ENCODE data around the gene SLC39A11.

The SLC39A11 gene

DNA sequence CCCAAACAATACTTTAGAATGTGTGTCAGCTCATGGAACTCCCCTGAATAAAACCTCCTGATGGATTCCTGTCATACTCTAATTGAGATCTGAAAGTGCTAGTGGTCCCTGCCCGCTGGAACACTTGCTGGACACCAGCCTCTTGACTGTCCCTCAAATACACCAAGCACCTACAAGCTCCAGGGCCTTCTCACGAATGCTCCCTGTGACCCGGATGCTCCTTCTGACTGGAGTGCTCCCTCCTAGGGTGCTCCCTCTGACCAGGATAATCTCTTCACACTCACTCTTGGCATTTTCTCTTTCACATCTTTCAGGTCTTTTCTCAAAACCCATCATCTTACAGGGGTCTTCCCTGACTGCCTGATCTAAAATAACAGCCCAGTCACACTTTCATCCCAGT lies 205.9 kb downstream of the SLC39A11 start:
- TF ChIP-seq, protein P1, sequence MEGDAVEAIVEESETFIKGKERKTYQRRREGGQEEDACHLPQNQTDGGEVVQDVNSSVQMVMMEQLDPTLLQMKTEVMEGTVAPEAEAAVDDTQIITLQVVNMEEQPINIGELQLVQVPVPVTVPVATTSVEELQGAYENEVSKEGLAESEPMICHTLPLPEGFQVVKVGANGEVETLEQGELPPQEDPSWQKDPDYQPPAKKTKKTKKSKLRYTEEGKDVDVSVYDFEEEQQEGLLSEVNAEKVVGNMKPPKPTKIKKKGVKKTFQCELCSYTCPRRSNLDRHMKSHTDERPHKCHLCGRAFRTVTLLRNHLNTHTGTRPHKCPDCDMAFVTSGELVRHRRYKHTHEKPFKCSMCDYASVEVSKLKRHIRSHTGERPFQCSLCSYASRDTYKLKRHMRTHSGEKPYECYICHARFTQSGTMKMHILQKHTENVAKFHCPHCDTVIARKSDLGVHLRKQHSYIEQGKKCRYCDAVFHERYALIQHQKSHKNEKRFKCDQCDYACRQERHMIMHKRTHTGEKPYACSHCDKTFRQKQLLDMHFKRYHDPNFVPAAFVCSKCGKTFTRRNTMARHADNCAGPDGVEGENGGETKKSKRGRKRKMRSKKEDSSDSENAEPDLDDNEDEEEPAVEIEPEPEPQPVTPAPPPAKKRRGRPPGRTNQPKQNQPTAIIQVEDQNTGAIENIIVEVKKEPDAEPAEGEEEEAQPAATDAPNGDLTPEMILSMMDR (IDR thresholded peaks at IDR 0.05; ENCODE audit: insufficient read depth, low read length, poor library complexity, severe bottlenecking): no peak
- no peaks in the 10 kb centered on the region for H3K27me3 ChIP-seq (replicated peaks; ENCODE audit: control insufficient read depth, insufficient read depth, low read length)
- DNase-seq (ENCODE audit: extremely low read depth, insufficient read length): no peak
- H3K36me3 ChIP-seq (ENCODE audit: control insufficient read depth, insufficient read depth, low read length): peaks cover 1% of the 10 kb centered on the region; the same call in 1 of the 2 replicates
- no peak overlapping the region for H3K4me3 ChIP-seq (replicated peaks; ENCODE audit: low read depth, low read length)

DNA sequence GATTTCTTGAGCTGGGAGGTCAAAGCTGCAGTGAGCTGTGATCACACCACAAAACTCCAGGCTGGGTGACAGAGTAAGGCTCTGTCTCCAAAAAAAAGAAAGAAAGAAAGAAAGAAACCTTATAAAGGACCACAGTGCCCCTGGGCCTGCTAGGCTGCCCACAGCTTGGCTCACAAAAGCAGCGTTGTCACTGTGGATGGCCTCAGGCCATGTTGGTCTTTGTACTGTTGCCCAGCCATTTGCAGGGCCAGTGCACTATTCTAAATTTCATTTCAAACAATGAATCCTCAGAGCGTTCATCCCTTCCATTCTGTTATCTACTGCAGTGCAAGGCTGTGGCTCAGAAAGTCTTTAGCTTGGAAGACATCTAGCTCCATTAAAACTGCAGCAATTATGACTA lies 208.4 kb downstream of the SLC39A11 start:
- H3K36me3 ChIP-seq (ENCODE audit: control insufficient read depth, insufficient read depth, low read length): peaks cover 1% of the 10 kb centered on the region; the same call in 1 of the 2 replicates

DNA sequence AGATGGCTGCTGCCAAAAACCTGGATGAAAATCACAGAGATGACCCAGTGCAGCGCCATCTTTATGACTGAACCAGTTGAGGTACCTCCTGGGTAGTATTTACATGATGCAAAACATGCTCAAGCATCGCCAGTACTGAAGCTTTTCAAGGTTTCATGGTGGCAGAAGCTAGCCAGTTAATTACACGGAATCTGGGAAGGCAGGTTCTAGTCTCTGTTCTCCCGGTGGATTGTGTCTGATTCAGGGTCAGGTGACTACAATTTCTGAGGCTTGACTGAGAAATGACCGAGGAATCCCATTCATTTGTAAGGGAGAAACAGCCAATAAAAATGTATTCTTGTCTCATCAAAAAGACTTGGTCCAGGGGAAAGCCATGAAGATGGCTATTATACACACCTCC lies 209.1 kb downstream of the SLC39A11 start:
- DNase-seq (ENCODE audit: extremely low read depth, insufficient read length): no peak
- Histone ChIP-seq H3K4me3 (replicated peaks; ENCODE audit: low read depth, low read length) (no peak overlapping the region), H3K36me3 (ENCODE audit: control insufficient read depth, insufficient read depth, low read length) (peaks cover 1% of the 10 kb centered on the region; the same call in 1 of the 2 replicates), H3K27me3 (replicated peaks; ENCODE audit: control insufficient read depth, insufficient read depth, low read length) (no peaks in the 10 kb centered on the region)
- TF ChIP-seq, protein P1 (IDR thresholded peaks at IDR 0.05; ENCODE audit: insufficient read depth, low read length, poor library complexity, severe bottlenecking): no peak

More for the DNA sequence above, 208.4 kb downstream of the SLC39A11 start:
- Histone ChIP-seq H3K27me3 (replicated peaks; ENCODE audit: control insufficient read depth, insufficient read depth, low read length) (no peaks in the 10 kb centered on the region), H3K4me3 (replicated peaks; ENCODE audit: low read depth, low read length) (no peak overlapping the region)
- no peak for DNase-seq (ENCODE audit: extremely low read depth, insufficient read length)
- TF ChIP-seq, protein P1 (IDR thresholded peaks at IDR 0.05; ENCODE audit: insufficient read depth, low read length, poor library complexity, severe bottlenecking): no peak

DNA sequence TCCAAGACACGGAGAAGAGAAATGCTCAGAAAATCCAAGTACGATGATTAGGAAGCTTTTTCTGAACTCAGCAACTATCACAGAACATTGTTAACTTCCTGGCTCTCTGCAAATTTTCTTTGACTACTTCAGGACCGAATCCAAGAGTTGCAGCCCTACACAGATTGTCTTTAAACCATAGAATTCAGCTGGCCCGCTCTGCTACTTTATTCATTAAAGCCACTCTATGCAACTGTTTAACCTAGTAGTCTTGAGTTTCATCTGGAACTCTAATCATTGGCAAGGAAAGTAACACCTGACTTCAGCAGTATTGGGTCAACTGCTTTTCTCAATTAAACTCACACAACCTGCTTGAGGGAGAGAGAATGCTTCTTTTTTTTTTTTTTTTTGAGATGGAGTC lies 210.1 kb downstream of the SLC39A11 start:
- no peak overlapping the region for H3K4me3 ChIP-seq (replicated peaks; ENCODE audit: low read depth, low read length)
- TF ChIP-seq, protein P1 (IDR thresholded peaks at IDR 0.05; ENCODE audit: insufficient read depth, low read length, poor library complexity, severe bottlenecking): no peak
- H3K27me3 ChIP-seq (replicated peaks; ENCODE audit: control insufficient read depth, insufficient read depth, low read length): no peaks in the 10 kb centered on the region
- peaks cover 1% of the 10 kb centered on the region; the same call in 1 of the 2 replicates for H3K36me3 ChIP-seq (ENCODE audit: control insufficient read depth, insufficient read depth, low read length)
- DNase-seq (ENCODE audit: extremely low read depth, insufficient read length): no peak

DNA sequence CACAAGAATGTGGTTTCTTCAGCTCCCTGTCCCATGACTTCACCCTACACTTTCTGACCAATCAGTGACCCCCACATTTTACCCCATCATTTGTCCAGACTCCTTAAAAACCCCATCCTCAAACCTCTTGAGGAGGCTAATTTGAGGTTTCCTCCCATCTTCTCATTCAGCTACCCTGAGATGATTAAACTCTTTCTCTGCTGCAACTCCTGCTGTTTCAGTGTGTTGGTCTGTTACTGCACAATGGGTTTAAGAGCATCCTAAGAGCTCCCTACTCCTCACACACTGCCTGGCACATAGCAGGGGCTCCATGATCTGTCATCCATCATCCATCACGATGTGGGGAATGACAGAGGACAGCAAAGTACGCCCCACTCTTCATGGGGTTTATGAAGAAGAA lies 212.6 kb downstream of the SLC39A11 start:
- DNase-seq (ENCODE audit: extremely low read depth, insufficient read length): no peak
- TF ChIP-seq, protein P1 (IDR thresholded peaks at IDR 0.05; ENCODE audit: insufficient read depth, low read length, poor library complexity, severe bottlenecking): no peak
- Histone ChIP-seq H3K27me3 (replicated peaks; ENCODE audit: control insufficient read depth, insufficient read depth, low read length) (no peaks in the 10 kb centered on the region), H3K4me3 (replicated peaks; ENCODE audit: low read depth, low read length) (no peak overlapping the region), H3K36me3 (ENCODE audit: control insufficient read depth, insufficient read depth, low read length) (no peaks in the 10 kb centered on the region)
